H9 (cell line): ENCODE data around the gene CXXC5. TPM values are rescaled to one million over a fixed set of nuclear protein-coding genes. Genes with fewer than 3 reads are reported as not detected.
"Not testable (repeated sequence)": the region's sequence is repeated elsewhere in the genome, so short reads cannot be mapped to it uniquely, and the experiment has no call there.

Experiments used
- DNase-seq: peaks from one replicate; pipeline ENCODE4 v3.0.0-alpha.2; 2017
- H2AFZ ChIP-seq: one replicate; pipeline ENCODE4 v1.6.1; 2013; ENCODE audit warnings: mild to moderate bottlenecking, low read length, control low read depth, moderate library complexity
- H2AK5ac ChIP-seq: 2 replicates; pipeline ENCODE4 v1.6.1; 2013; ENCODE audit warnings: low read length, control low read depth, mixed read lengths; ENCODE audit not compliant: insufficient read length
- H2BK120ac ChIP-seq: one replicate; pipeline ENCODE4 v1.6.1; 2013; ENCODE audit warnings: low read depth, mild to moderate bottlenecking, low read length, control low read depth, inconsistent platforms; ENCODE audit not compliant: poor library complexity, severe bottlenecking
- H2BK12ac ChIP-seq: 2 replicates; pipeline ENCODE4 v1.6.1; 2013; ENCODE audit warnings: low read length, control low read depth, mixed read lengths, low read depth; ENCODE audit not compliant: insufficient read length
- H2BK15ac ChIP-seq: 2 replicates; pipeline ENCODE4 v1.6.1; 2013; ENCODE audit warnings: low read depth, low read length, control low read depth
- H2BK20ac ChIP-seq: one replicate; pipeline ENCODE4 v1.6.1; 2013; ENCODE audit warnings: low read depth, mild to moderate bottlenecking, low read length, control low read depth, inconsistent platforms; ENCODE audit not compliant: poor library complexity, severe bottlenecking
- H2BK5ac ChIP-seq: 2 replicates; pipeline ENCODE4 v1.6.1; 2013; ENCODE audit warnings: low read length, control low read depth, mixed read lengths; ENCODE audit not compliant: insufficient read length
- H3K14ac ChIP-seq: 2 replicates; pipeline ENCODE4 v1.6.1; 2013; ENCODE audit warnings: low read length, control low read depth; ENCODE audit not compliant: insufficient read depth
- H3K18ac ChIP-seq: 2 replicates; pipeline ENCODE4 v1.6.1; 2013; ENCODE audit warnings: low read depth, mild to moderate bottlenecking, mixed read lengths, low read length, control low read depth; ENCODE audit not compliant: insufficient read length
- H3K23ac ChIP-seq: 2 replicates; pipeline ENCODE4 v1.6.1; 2013; ENCODE audit warnings: low read length, control low read depth, mixed read lengths, low read depth; ENCODE audit not compliant: insufficient read length
- H3K23me2 ChIP-seq: 2 replicates; pipeline ENCODE4 v1.6.1; 2013; ENCODE audit warnings: low read depth, mild to moderate bottlenecking, mixed read lengths, low read length, control low read depth; ENCODE audit not compliant: insufficient read length, poor library complexity, severe bottlenecking
- H3K27ac ChIP-seq: 2 replicates; pipeline ENCODE4 v1.5.1; 2013; ENCODE audit warnings: low read length, control low read depth, mixed read lengths, low read depth; ENCODE audit not compliant: insufficient read length
- H3K27me3 ChIP-seq: 2 replicates; pipeline ENCODE4 v1.6.1; 2013; ENCODE audit warnings: low read length, control low read depth, inconsistent platforms; ENCODE audit not compliant: insufficient read depth
- H3K4ac ChIP-seq: 2 replicates; pipeline ENCODE4 v1.6.1; 2013; ENCODE audit warnings: low read depth, mild to moderate bottlenecking, control low read depth, inconsistent platforms, low read length, moderate library complexity
- H3K4me1 ChIP-seq: 2 replicates; pipeline ENCODE4 v1.6.1; 2013; ENCODE audit warnings: low read length, control low read depth, inconsistent platforms; ENCODE audit not compliant: insufficient read depth
- H3K4me2 ChIP-seq: 2 replicates; pipeline ENCODE4 v1.6.1; 2013; ENCODE audit warnings: low read length, control low read depth, mixed read lengths; ENCODE audit not compliant: insufficient read length, insufficient read depth
- H3K56ac ChIP-seq: 2 replicates; pipeline ENCODE4 v1.6.1; 2013; ENCODE audit warnings: low read depth, mild to moderate bottlenecking, mixed read lengths, low read length, control low read depth; ENCODE audit not compliant: insufficient read length
- H3K79me1 ChIP-seq: 2 replicates; pipeline ENCODE4 v1.6.1; 2013; ENCODE audit warnings: low read depth, mild to moderate bottlenecking, moderate library complexity, low read length, control low read depth, inconsistent platforms; ENCODE audit not compliant: insufficient read depth, poor library complexity, severe bottlenecking
- H3K79me2 ChIP-seq: 2 replicates; pipeline ENCODE4 v1.6.1; 2013; ENCODE audit warnings: low read length, control low read depth, inconsistent platforms; ENCODE audit not compliant: insufficient read depth
- H3K9ac ChIP-seq: 2 replicates; pipeline ENCODE4 v1.6.1; 2013; ENCODE audit warnings: low read length, control low read depth, mixed read lengths; ENCODE audit not compliant: insufficient read length; ENCODE audit errors: extremely low read depth
- H3K9me3 ChIP-seq: one replicate; pipeline ENCODE4 v1.6.1; 2013; ENCODE audit warnings: low read depth, low read length, inconsistent platforms; ENCODE audit not compliant: control insufficient read depth
- H3T11ph ChIP-seq: one replicate; pipeline ENCODE4 v1.6.1; 2013; ENCODE audit warnings: mild to moderate bottlenecking, low read length, control low read depth, inconsistent platforms
- H4K20me1 ChIP-seq: one replicate; pipeline ENCODE4 v1.6.1; 2013; ENCODE audit not compliant: control insufficient read depth, insufficient read length, insufficient read depth
- H4K5ac ChIP-seq: 2 replicates; pipeline ENCODE4 v1.6.1; 2013; ENCODE audit warnings: low read depth, mild to moderate bottlenecking, mixed read lengths, low read length, control low read depth; ENCODE audit not compliant: insufficient read length
- H4K8ac ChIP-seq: replicated peaks from 2 replicates; pipeline ENCODE4 v1.6.1; 2013; ENCODE audit warnings: low read length, control low read depth, mixed read lengths, low read depth; ENCODE audit not compliant: insufficient read length
- H4K91ac ChIP-seq: 2 replicates; pipeline ENCODE4 v1.6.1; 2013; ENCODE audit warnings: low read depth, mild to moderate bottlenecking, moderate library complexity, mixed read lengths, low read length, control low read depth; ENCODE audit not compliant: insufficient read length
- H3K27ac Mint-ChIP-seq, 3 experiments: 2 replicates in 2 of 3; 3 replicates in 1 of 3; pipeline ENCODE4 v1.8.0; 2020 to 2021; ENCODE audit warnings: mixed read lengths in 3 of 3, mild to moderate bottlenecking in 1 of 3, moderate library complexity in 1 of 3
- H3K27me3 Mint-ChIP-seq: 2 replicates; pipeline ENCODE4 v1.8.0; 2021; ENCODE audit warnings: low read depth, mild to moderate bottlenecking, moderate library complexity, mixed read lengths
- H3K36me3 Mint-ChIP-seq, 3 experiments: 2 replicates in 2 of 3; 3 replicates in 1 of 3; pipeline ENCODE4 v1.8.0; 2020 to 2021; ENCODE audit warnings: low read depth in 3 of 3, mixed read lengths in 3 of 3; ENCODE audit not compliant: insufficient read depth in 1 of 3
- H3K4me1 Mint-ChIP-seq, 2 experiments: 2 replicates each; pipeline ENCODE4 v1.8.0; 2020; ENCODE audit warnings: mixed read lengths in 2 of 2
- H3K4me3 Mint-ChIP-seq, 2 experiments: 2 replicates in 1 of 2; 3 replicates in 1 of 2; pipeline ENCODE4 v1.8.0; 2020 to 2021; ENCODE audit warnings: mild to moderate bottlenecking in 2 of 2, mixed read lengths in 2 of 2, moderate library complexity in 1 of 2
- H3K9me3 Mint-ChIP-seq, 2 experiments: 2 replicates in 1 of 2; 3 replicates in 1 of 2; pipeline ENCODE4 v1.8.0; 2020; ENCODE audit warnings: mild to moderate bottlenecking in 2 of 2, mixed read lengths in 2 of 2, moderate library complexity in 1 of 2
- WGBS: extraction: QIAGEN DNeasy Blood & Tissue Kit; methylation state at CpG from one replicate; pipeline ENCODE4 v1.1.7; 2013; ENCODE audit warnings: missing lambda C conversion rate, low lambda C conversion rate, mixed read lengths; ENCODE audit not compliant: insufficient read length; ENCODE audit errors: extremely low coverage; 5-methylcytosine and 5-hydroxymethylcytosine counted together
- total RNA-seq: library from RNA; stranded (reverse); gene quantifications from 2 replicates; pipeline ENCODE4 v1.2.1, GENCODE V29; 2021
- TF ChIP-seq, protein P1 (sequence below): fragments of 200-600 bp; sonication (generic); conservative IDR thresholded peaks from 3 replicates; pipeline ENCODE4 v1.8.0; 2021; ENCODE audit warnings: antibody characterized with exemption, mild to moderate bottlenecking

The CXXC5 gene
- total RNA-seq, 1 experiment from 2014 or later, result 105 TPM

DNA sequence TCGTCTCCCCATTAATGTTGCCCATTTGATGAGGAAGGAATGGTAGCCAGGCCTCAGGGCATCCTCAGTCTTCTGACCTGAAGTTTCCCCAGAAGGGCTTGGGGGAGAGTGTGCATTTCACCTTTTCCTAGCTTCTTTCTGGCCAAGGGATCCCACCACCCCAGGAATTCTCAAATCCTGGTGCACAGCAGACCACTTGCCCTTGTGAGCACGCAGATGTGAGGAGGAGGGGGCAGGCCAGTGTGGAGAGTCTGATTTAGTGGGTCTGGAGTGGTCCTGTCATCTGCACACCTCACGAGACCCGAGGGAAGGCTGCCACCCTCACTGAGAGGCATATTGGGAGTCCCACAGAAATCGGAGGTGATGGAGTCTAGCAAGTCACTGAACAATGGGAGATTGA is 64.3 kb downstream of the CXXC5 start:
- Histone ChIP-seq H3K4me2 (peak overlapping the region; percentile 68), H3K79me2 (no peaks in the 10 kb centered on the region), H3K4ac (no peak overlapping the region), H3K9ac (no peak overlapping the region), H3K14ac (0 out of 2 replicates have a peak overlapping the region, but pooled peaks have one; percentile 8), H4K5ac (no peak overlapping the region), H3K4me1 (peaks cover 19% of the 10 kb centered on the region; the same call in 1 of the 2 replicates), H2AFZ (no peak overlapping the region), H2BK15ac (no peak overlapping the region), H4K8ac (no peak overlapping the region), H2AK5ac (no peak overlapping the region), H3K23me2 (peaks cover 7% of the 10 kb centered on the region), H2BK120ac (no peak overlapping the region), H3K18ac (no peak overlapping the region), H2BK12ac (no peak overlapping the region), H2BK5ac (no peak overlapping the region), H3K9me3 (no peaks in the 10 kb centered on the region), H3K27me3 (no peaks in the 10 kb centered on the region), H4K91ac (no peak overlapping the region), H3K23ac (no peak overlapping the region), H3K79me1 (no peaks in the 10 kb centered on the region), H3T11ph (no peak overlapping the region), H3K56ac (no peak overlapping the region), H4K20me1 (no peaks in the 10 kb centered on the region), H2BK20ac (no peak overlapping the region), H3K27ac (no peak overlapping the region)
- Mint-ChIP-seq H3K27ac (peak overlapping the region in 1 of 3 experiments; percentile 19; a peak in 1 of 7 replicates), H3K9me3 (peaks cover 0 to 2% of the 10 kb centered on the region in 2 experiments; a peak in 1 of 5 replicates), H3K4me3 (peak overlapping the region; percentile 66 to 77; a peak in 4 of 5 replicates), H3K27me3 (peaks cover 17% of the 10 kb centered on the region), H3K4me1 (peaks cover 26 to 28% of the 10 kb centered on the region in 2 experiments), H3K36me3 (peaks cover 3 to 6% (median 3%) of the 10 kb centered on the region in 3 experiments; a peak in 3 of 7 replicates)
- no peak for DNase-seq
- no CpG with 5 or more reads among the region's 5 CpGs for WGBS
- TF ChIP-seq, protein P1, sequence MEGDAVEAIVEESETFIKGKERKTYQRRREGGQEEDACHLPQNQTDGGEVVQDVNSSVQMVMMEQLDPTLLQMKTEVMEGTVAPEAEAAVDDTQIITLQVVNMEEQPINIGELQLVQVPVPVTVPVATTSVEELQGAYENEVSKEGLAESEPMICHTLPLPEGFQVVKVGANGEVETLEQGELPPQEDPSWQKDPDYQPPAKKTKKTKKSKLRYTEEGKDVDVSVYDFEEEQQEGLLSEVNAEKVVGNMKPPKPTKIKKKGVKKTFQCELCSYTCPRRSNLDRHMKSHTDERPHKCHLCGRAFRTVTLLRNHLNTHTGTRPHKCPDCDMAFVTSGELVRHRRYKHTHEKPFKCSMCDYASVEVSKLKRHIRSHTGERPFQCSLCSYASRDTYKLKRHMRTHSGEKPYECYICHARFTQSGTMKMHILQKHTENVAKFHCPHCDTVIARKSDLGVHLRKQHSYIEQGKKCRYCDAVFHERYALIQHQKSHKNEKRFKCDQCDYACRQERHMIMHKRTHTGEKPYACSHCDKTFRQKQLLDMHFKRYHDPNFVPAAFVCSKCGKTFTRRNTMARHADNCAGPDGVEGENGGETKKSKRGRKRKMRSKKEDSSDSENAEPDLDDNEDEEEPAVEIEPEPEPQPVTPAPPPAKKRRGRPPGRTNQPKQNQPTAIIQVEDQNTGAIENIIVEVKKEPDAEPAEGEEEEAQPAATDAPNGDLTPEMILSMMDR, result no peak

GRCh38 chr5:139713898-139714297 is 65.7 kb downstream of the CXXC5 start:
- not testable (repeated sequence) for H3K27me3 ChIP-seq, H4K91ac ChIP-seq, H2BK12ac ChIP-seq, H3K79me2 ChIP-seq, H2BK20ac ChIP-seq, H3K4me3 Mint-ChIP-seq, H3T11ph ChIP-seq, H3K27ac Mint-ChIP-seq, H4K8ac ChIP-seq, H3K18ac ChIP-seq, H2AK5ac ChIP-seq, H3K27ac ChIP-seq, H2BK120ac ChIP-seq, H2BK15ac ChIP-seq, DNase-seq, H3K56ac ChIP-seq, H4K5ac ChIP-seq, H2AFZ ChIP-seq, H3K9ac ChIP-seq, H2BK5ac ChIP-seq, H3K23me2 ChIP-seq, H3K4me2 ChIP-seq, H3K79me1 ChIP-seq, H3K4ac ChIP-seq, H4K20me1 ChIP-seq, H3K14ac ChIP-seq, H3K9me3 ChIP-seq, H3K23ac ChIP-seq, H3K4me1 ChIP-seq
- H3K36me3 Mint-ChIP-seq, result peaks cover 12 to 17% (median 13%) of the 10 kb centered on the region in 3 experiments
- peaks cover 21% of the 10 kb centered on the region for H3K27me3 Mint-ChIP-seq
- H3K9me3 Mint-ChIP-seq, result peaks cover 11 to 12% of the 10 kb centered on the region in 2 experiments
- no CpG with 5 or more reads among the region's 12 CpGs for WGBS
- peaks cover 11 to 13% of the 10 kb centered on the region in 2 experiments for H3K4me1 Mint-ChIP-seq
